Measurements from ENCODE around the gene MARCHF7.
A peak's percentile ranks its signal among the peaks of the same experiment; 100 is the strongest.
"Not testable (repeated sequence)": the region's sequence is repeated elsewhere in the genome, so short reads cannot be mapped to it uniquely, and the experiment has no call there.

The MARCHF7 gene

DNA sequence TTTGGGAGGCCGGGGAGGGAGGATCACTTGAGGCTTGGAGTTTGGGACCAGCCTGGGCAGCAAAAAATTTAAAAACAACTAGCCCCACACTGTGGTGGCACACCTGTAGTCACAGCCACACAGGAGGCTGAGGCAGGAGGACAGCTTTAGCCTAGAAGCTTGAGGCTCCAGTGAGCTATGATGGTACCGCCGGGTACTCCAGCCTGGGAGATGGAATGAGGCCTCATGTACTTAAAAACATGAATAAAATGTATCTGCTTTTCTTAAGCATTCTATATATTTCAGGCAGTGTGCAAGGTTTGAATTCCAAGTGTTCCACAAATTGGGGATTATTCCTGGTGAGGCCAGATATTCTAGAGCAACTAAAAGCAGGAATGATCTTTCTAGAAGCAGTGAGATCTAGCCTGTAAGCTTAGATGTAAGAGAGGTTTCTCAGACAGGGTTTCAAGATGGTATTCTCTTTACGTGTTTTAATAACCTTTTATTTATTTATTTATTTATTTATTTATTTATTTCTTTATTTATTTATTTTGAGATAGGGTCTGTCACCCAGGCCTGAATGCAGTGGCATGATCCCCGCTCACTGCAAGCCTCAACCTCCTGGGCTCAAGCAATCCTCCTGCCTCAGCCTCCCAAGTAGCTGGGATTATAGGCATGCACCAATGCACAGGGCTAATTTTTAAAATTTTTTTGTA is 4.1 kb upstream of the MARCHF7 start:
- Histone ChIP-seq H3K9ac (ENCODE audit: low read depth, low read length) (no peak overlapping the region), H3K4me3 (ENCODE audit: low read length) (no peak overlapping the region), H3K4me2 (ENCODE audit: low read length) (no peak overlapping the region), H3K36me3 (ENCODE audit: insufficient read depth, low read length) (peaks cover 6% of the 10 kb centered on the region), H3K4me1 (ENCODE audit: control insufficient read depth, insufficient read depth, low read length) (peaks cover 10% of the 10 kb centered on the region), H3K27me3 (ENCODE audit: control insufficient read depth, insufficient read depth, low read length) (no peaks in the 10 kb centered on the region), H3K9me3 (replicated peaks; ENCODE audit: low read length) (no peaks in the 10 kb centered on the region)

DNA sequence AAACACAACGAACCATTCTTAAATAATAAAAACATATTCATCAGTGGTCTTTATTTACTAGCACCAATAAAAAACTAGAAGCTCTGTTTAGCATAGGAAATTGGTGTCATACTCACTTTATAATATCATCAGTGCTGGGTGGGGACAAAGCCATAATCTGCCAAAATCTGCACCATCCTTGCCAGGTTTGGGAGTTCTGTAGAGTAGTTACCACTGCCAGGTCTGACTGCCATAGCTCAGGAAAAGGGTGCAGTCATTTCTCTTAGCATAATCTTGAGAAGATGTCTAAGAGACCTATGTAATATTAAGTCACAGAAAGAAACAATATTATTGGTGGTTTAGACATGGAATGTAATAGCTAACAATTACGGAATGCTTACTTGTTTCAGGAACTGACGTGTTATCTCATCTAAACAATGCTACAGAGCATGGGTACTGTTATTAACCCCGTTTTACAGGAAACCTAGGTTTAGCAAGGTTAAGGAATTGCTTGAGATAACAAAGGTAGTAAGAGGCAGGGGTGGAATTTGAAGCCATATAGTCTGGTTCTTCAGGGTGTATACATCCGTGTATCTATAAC is 1.6 kb upstream of the MARCHF7 start:
- Histone ChIP-seq H3K36me3 (ENCODE audit: insufficient read depth, low read length) (peaks cover 18% of the 10 kb centered on the region), H3K4me3 (ENCODE audit: low read length) (no peak overlapping the region), H3K9ac (ENCODE audit: low read depth, low read length) (peak overlapping the region; percentile 100), H3K4me1 (ENCODE audit: control insufficient read depth, insufficient read depth, low read length) (peaks cover 25% of the 10 kb centered on the region), H3K27me3 (ENCODE audit: control insufficient read depth, insufficient read depth, low read length) (no peaks in the 10 kb centered on the region), H3K9me3 (replicated peaks; ENCODE audit: low read length) (no peaks in the 10 kb centered on the region), H3K4me2 (ENCODE audit: low read length) (peak overlapping the region; percentile 84)

DNA sequence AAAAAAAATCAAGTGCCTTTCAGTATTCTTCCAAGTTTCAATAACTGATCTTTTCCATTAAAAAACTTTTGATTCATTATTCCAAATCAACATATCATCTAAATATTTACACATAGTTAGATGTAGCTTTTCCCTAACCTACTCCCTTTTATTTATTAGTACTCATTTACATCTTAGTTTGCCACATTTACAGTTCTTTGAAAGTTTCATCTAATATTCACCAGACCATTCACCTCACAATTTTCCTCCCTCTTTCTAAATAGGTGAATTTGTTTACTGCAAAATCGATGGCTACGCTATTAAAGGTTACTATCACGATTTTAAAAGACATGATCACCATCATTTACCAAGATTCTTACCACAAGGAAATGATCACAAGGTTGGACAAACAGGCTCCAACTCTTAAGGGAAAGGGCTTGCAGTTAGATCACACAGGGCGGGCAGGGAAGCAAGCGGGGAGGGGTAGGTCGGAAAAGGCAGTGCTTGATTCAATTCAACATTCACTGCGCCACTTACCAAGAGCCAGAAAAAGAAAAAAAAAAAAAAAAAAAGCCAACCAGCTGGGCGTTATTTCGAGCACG is 654 bp upstream of the MARCHF7 start:
- H3K4me3 ChIP-seq (ENCODE audit: low read length) = peak overlapping the region; percentile 100
- peak overlapping the region; percentile 84 for H3K4me2 ChIP-seq (ENCODE audit: low read length)
- peaks cover 28% of the 10 kb centered on the region for H3K4me1 ChIP-seq (ENCODE audit: control insufficient read depth, insufficient read depth, low read length)
- H3K9me3 ChIP-seq (replicated peaks; ENCODE audit: low read length) = no peaks in the 10 kb centered on the region
- H3K9ac ChIP-seq (ENCODE audit: low read depth, low read length) = peak overlapping the region; percentile 100
- peaks cover 28% of the 10 kb centered on the region for H3K36me3 ChIP-seq (ENCODE audit: insufficient read depth, low read length)
- no peaks in the 10 kb centered on the region for H3K27me3 ChIP-seq (ENCODE audit: control insufficient read depth, insufficient read depth, low read length)

GRCh38 chr2:159712929-159713420 is 669 bp downstream of the MARCHF7 start:
- H3K4me1 ChIP-seq (ENCODE audit: control insufficient read depth, insufficient read depth, low read length) = peaks cover 31% of the 10 kb centered on the region
- peak overlapping the region; percentile 89 for H3K4me2 ChIP-seq (ENCODE audit: low read length)
- peaks cover 40% of the 10 kb centered on the region for H3K36me3 ChIP-seq (ENCODE audit: insufficient read depth, low read length)
- H3K9me3 ChIP-seq (replicated peaks; ENCODE audit: low read length) = no peaks in the 10 kb centered on the region
- peak overlapping the region; percentile 100 for H3K4me3 ChIP-seq (ENCODE audit: low read length)
- no peaks in the 10 kb centered on the region for H3K27me3 ChIP-seq (ENCODE audit: control insufficient read depth, insufficient read depth, low read length)
- H3K9ac ChIP-seq (ENCODE audit: low read depth, low read length) = peak overlapping the region; percentile 100

- peaks cover 32% of the 10 kb centered on the region for H3K4me1 ChIP-seq (ENCODE audit: control insufficient read depth, insufficient read depth, low read length)
- no peaks in the 10 kb centered on the region for H3K9me3 ChIP-seq (replicated peaks; ENCODE audit: low read length)
- H3K36me3 ChIP-seq (ENCODE audit: insufficient read depth, low read length) = peaks cover 47% of the 10 kb centered on the region
- H3K4me2 ChIP-seq (ENCODE audit: low read length) = peak overlapping the region; percentile 89
- H3K9ac ChIP-seq (ENCODE audit: low read depth, low read length) = peak overlapping the region; percentile 100
- H3K27me3 ChIP-seq (ENCODE audit: control insufficient read depth, insufficient read depth, low read length) = no peaks in the 10 kb centered on the region
- H3K4me3 ChIP-seq (ENCODE audit: low read length) = peak overlapping the region; percentile 100
Observed at GRCh38 chr2:159713631-159714246, 1.4 kb downstream of the MARCHF7 start.

GRCh38 chr2:159714247-159714930 is 2.1 kb downstream of the MARCHF7 start:
- H3K36me3 ChIP-seq (ENCODE audit: insufficient read depth, low read length) = peaks cover 53% of the 10 kb centered on the region
- peak overlapping the region; percentile 100 for H3K9ac ChIP-seq (ENCODE audit: low read depth, low read length)
- peak overlapping the region; percentile 100 for H3K4me3 ChIP-seq (ENCODE audit: low read length)
- no peaks in the 10 kb centered on the region for H3K27me3 ChIP-seq (ENCODE audit: control insufficient read depth, insufficient read depth, low read length)
- peaks cover 32% of the 10 kb centered on the region for H3K4me1 ChIP-seq (ENCODE audit: control insufficient read depth, insufficient read depth, low read length)
- no peaks in the 10 kb centered on the region for H3K9me3 ChIP-seq (replicated peaks; ENCODE audit: low read length)
- peak overlapping the region; percentile 89 for H3K4me2 ChIP-seq (ENCODE audit: low read length)

DNA sequence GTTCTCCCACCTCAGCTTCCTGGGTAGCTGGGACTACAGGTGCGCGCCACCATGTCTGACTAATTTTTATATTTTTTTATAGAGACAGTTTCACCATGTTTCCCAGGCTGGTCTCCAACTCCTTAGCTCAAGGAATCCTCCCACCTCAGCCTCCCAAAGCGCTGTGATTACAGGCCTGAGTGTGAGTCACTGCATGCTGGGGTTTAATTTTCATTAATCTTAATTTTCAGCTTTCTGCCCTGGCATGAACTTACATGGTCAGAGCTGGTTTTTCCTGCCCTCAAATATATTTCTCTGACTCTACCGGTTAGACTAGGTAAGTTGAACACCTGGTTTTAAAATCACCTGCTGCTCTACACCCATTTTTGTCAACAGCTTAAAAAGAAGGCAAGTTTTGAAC is 3.1 kb downstream of the MARCHF7 start:
- Histone ChIP-seq H3K4me3 (ENCODE audit: low read length) (no peak overlapping the region), H3K27me3 (ENCODE audit: control insufficient read depth, insufficient read depth, low read length) (no peaks in the 10 kb centered on the region), H3K4me1 (ENCODE audit: control insufficient read depth, insufficient read depth, low read length) (peaks cover 32% of the 10 kb centered on the region), H3K4me2 (ENCODE audit: low read length) (peak overlapping the region; percentile 6), H3K9ac (ENCODE audit: low read depth, low read length) (no peak overlapping the region), H3K36me3 (ENCODE audit: insufficient read depth, low read length) (peaks cover 63% of the 10 kb centered on the region), H3K9me3 (replicated peaks; ENCODE audit: low read length) (no peaks in the 10 kb centered on the region)

DNA sequence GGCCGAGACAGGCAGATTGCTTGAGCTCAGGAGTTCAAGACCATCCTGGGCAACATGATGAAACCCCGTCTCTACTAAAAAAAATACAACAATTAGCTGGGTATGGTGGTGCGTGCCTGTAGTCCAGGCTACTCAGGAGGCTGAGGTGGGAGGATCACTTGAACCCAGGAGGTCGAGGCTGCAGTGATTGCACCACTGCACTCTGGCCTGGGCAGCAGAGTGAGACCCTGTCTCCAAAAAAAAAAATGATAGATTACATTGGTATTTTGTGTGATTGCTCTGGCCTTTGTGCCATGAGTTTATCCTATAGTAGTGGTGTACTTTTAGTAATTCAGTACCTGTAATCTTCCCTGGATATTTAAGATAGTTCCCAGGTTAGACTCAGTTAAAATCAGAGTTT is 4.1 kb downstream of the MARCHF7 start:
- peaks cover 25% of the 10 kb centered on the region for H3K4me1 ChIP-seq (ENCODE audit: control insufficient read depth, insufficient read depth, low read length)
- not testable (repeated sequence) for H3K9me3 ChIP-seq (replicated peaks; ENCODE audit: low read length); H3K4me2 ChIP-seq (ENCODE audit: low read length); H3K27me3 ChIP-seq (ENCODE audit: control insufficient read depth, insufficient read depth, low read length); H3K4me3 ChIP-seq (ENCODE audit: low read length); H3K9ac ChIP-seq (ENCODE audit: low read depth, low read length)
- H3K36me3 ChIP-seq (ENCODE audit: insufficient read depth, low read length) = peaks cover 72% of the 10 kb centered on the region

DNA sequence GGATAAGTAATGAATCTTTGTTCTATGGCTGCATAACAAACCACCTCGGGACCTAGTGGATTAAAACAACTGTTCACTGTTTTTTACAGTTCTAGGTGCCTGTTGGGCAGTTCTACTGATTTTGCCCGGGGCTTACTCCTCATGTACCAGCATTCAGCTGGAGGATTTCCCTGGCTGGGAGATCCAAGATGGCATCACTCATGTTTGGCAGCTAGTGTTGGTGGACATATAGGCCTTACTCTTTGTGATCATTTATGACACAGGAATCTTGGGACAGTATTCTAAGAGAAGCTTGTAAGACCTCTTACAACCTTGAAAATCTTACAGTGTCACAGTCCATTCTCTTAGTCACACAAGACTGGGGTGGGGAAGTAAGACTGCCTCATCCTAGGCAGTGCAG is 4.6 kb downstream of the MARCHF7 start:
- H3K4me2 ChIP-seq (ENCODE audit: low read length) = no peak overlapping the region
- H3K4me1 ChIP-seq (ENCODE audit: control insufficient read depth, insufficient read depth, low read length) = peaks cover 22% of the 10 kb centered on the region
- H3K9ac ChIP-seq (ENCODE audit: low read depth, low read length) = no peak overlapping the region
- H3K4me3 ChIP-seq (ENCODE audit: low read length) = no peak overlapping the region
- no peaks in the 10 kb centered on the region for H3K27me3 ChIP-seq (ENCODE audit: control insufficient read depth, insufficient read depth, low read length)
- peaks cover 77% of the 10 kb centered on the region for H3K36me3 ChIP-seq (ENCODE audit: insufficient read depth, low read length)
- H3K9me3 ChIP-seq (replicated peaks; ENCODE audit: low read length) = no peaks in the 10 kb centered on the region

GRCh38 chr2:159720676-159721075 is 8.4 kb downstream of the MARCHF7 start:
- H3K27me3 ChIP-seq (ENCODE audit: control insufficient read depth, insufficient read depth, low read length) = no peaks in the 10 kb centered on the region
- H3K4me3 ChIP-seq (ENCODE audit: low read length) = no peak overlapping the region
- H3K9me3 ChIP-seq (replicated peaks; ENCODE audit: low read length) = no peaks in the 10 kb centered on the region
- H3K4me2 ChIP-seq (ENCODE audit: low read length) = no peak overlapping the region
- peaks cover 7% of the 10 kb centered on the region for H3K4me1 ChIP-seq (ENCODE audit: control insufficient read depth, insufficient read depth, low read length)
- H3K36me3 ChIP-seq (ENCODE audit: insufficient read depth, low read length) = peaks cover 80% of the 10 kb centered on the region
- H3K9ac ChIP-seq (ENCODE audit: low read depth, low read length) = no peak overlapping the region

DNA sequence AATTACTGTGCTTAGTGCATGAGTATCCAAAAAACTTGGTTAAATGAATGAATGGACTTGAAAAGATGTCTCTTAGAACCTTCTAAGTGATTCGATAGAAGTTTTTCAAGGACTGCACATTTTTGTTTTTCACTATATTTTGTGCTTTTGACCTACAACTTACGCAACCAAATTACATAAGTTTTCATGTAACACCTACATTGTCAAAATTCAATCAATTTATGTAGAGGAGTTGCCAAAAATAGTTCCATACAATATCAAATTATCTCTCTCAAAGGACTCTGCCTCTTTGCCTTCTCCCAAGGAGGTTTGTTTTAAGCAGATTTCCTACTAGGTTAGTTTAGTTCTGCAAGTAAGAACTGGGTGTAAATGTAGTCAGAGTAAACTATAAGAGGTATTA is 10.3 kb downstream of the MARCHF7 start:
- H3K4me1 ChIP-seq (ENCODE audit: control insufficient read depth, insufficient read depth, low read length) = peaks cover 4% of the 10 kb centered on the region
- peaks cover 62% of the 10 kb centered on the region for H3K36me3 ChIP-seq (ENCODE audit: insufficient read depth, low read length)
- no peaks in the 10 kb centered on the region for H3K9me3 ChIP-seq (replicated peaks; ENCODE audit: low read length)
- H3K9ac ChIP-seq (ENCODE audit: low read depth, low read length) = no peak overlapping the region
- no peaks in the 10 kb centered on the region for H3K27me3 ChIP-seq (ENCODE audit: control insufficient read depth, insufficient read depth, low read length)
- no peak overlapping the region for H3K4me3 ChIP-seq (ENCODE audit: low read length)
- no peak overlapping the region for H3K4me2 ChIP-seq (ENCODE audit: low read length)
